Stimulated activated CD4-positive, alpha-beta T cell treated with anti-CD3 and anti-CD28 coated beads, Interleukin-1b, Interleukin-23, amount 100 ng/mL, for 1 hour (primary cell): ENCODE results near the gene NFYC.
"Not testable (repeated sequence)": the region's sequence is repeated elsewhere in the genome, so short reads cannot be mapped to it uniquely, and the experiment has no call there.

Experiments
- DNase-seq, 2 donors: peaks; one replicate each; pipeline ENCODE4 v3.0.0-alpha.2; 2020; ENCODE audit warnings: low read depth in 2 of 2

The NFYC gene

DNA sequence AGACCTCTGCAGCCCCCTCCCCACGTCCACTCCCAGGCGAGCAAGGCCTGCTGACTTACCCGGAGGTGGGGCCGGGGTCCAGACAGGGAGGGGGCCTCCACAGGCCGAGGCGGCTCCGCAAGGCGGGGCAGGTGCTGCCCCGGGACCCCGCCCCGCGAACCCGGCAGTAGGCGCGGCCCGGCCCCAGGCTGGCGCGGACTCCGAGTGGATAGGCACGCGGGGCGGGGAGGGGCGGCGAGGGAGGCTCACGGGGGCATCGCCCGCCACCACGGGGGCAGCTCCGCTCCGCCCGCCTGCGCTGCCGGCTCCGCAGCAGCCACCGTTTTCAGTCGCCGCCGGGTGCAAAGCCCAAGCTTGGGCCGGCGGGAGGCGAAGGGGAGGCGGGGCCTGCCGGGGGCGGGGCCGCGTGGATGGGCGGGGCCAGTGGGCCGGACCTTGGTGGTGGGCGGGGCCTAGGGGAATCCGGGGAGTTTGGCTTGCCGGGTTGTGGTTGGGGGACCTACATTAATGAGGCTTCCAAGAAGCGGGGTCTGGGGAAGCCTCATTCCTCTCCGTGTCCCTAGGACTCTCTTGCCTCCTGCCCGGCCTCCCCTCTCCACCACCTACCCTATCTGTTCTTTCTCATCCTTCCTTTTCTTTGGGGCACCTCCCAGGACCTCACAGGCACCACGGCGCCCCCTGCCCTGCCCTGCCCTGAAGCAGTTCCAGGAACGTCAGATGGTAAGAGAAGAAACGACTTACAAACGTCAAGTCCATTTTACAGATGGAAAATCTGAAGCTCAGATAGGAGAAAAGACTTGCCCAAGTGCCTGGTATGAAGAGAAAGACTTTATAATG lies 26.0 kb upstream of the NFYC start, which contains the start of gene RIMS3:
Gene RIMS3, minus strand, starts transcription at position 348 of the 837 bp plus-strand sequence. CDS start 23,757 bp downstream, outside the sequence.
- peak; percentile 69 to 85 for DNase-seq

DNA sequence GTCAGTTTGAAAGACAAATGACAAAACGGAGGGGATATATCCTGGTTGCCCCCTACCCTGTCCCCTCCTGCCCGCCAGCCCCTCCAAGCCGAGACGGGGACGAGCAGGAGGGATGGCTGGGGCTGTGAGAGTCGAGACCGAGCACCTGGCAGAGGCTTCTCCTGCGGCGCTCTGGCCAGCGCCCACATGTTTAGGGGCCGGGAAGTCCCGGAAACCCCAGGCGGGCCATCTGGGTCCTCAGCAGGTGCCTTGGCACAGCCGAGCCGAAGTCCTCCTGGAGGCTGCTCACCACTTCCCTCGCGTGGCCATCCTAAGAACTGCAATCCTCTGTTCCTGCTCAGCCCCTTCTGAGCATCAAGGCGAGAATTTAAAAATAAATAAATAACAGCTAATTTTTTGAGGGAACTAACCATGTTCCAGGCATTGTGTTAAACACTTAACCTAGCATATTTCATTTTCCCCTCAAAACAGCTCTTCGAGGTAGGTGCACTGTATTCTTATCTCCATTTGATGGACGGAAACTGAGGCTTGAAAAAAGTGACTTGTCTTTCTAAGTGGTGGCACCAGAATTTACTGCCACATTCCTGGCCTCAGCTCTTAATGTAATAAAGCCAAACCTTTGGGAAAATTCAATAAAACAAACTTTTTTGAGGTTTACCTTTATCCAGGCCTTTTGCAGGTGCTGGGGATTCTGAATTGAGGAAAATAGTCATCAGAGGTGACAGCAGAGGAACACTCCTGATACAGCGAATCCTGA lies 22.6 kb upstream of the NFYC start:
- peak; percentile 59 to 84 for DNase-seq

DNA sequence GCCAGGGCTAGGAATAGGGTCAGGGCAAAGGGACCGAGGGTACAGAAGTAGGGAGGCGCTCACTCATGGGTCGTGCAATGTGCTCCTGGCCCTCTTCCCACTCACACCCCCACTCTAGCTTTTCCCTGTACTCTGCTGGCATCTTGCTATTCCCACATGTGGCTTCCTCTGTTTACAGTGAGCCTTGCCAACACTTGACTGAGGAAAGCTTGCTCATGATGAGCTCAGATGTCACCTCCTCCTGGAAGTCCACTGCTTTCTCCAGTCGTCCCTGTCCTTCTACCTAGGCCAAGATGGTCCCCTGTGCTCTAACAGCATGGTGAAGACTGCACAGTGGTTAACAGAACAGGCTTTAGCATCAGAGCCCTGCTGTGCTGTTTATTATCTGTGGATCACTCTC lies 18.1 kb upstream of the NFYC start:
- DNase-seq = no peak

DNA sequence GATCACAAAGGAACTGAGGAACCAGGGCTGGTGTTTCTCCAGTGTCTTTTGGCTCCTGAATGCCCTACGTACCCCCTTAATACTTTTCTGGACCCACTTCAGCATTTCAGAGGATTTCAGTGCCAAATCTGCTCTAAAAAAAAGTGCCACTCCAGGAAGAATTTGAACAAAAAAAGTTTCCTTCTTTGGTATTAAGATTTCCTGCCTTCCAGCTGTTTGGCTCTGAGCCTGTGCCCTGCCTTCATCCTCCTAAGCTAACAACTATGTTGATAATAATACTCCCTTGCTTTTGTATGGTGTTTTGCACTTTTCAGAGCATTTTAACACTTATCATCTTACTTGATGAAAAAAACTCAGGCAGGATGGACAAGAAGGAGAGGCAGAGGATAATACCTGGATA lies 15.0 kb upstream of the NFYC start:
- DNase-seq = no peak

DNA sequence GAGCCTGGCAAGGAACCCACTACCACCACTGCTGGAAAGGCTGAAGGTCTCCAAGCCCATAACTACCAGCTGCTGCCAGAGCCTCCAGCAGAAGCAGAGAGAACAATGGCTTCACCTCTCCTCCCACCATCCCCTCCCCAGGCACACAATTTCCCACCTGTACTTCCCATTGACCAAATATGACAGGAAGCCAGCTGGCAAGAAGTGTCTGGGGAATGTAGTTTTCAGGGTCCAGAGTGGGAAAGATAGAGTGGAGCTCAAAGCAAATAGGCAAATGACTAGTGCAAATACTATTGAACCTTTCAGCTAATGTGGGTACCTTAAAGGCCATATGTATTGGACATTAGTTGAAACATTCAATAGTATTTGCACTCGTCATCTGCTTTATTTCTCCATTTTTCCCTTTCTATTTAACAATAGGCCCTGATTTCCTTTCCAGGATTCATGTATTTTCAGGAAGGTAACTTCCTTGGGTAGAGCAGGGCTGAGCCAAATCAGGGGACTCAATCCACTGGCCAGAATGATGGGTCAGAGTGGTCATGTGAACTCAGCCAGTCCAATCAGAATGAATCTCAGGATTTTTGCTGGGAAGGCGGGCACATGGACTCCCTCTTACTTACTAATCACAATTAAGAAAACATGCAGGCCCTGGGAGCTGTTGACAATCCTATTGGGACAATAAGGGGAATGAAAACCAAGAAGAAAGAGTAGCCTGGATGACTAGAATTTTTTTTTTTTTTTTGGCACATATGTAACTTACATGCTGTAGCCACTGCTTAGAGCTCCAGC lies 12.1 kb upstream of the NFYC start:
- no peak for DNase-seq

DNA sequence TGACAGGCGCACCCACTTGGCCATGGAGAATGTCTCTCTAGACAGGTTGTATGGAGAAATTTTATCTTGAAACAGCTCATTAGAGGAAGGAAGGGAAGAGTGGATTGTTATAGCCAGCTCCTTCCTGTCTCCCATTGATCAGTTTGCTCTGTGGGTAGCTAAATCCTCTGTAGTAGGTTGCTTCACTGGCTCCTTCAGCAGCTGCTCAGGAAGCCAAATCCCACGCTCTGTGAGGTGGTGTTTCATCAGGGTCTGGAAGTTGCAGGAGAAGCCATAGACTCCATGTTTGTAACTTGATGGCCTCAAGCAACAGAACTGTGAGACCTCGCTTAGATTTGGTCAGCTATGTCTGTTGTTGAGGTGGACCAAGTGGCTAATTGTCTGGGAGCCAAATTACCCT lies 6.8 kb upstream of the NFYC start:
- no peak for DNase-seq

DNA sequence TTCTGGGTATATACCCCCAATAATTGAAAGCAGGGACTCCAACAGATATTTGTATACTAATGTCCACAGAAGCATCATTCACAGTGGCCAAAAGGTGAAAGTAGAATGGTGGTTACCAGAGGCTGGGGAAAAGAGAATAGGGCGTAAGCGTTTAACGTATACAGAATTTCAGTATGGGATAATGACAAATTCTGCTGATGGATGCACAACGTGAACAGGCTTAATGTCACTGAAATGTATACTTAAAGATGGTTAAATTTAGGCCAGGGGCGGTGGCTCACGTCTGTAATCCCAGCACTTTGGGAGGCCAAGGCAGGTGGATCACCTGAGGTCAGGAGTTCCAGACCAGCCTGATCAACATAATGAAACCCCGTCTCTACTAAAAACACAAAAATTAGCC lies 4.4 kb upstream of the NFYC start:
- DNase-seq = no peak

DNA sequence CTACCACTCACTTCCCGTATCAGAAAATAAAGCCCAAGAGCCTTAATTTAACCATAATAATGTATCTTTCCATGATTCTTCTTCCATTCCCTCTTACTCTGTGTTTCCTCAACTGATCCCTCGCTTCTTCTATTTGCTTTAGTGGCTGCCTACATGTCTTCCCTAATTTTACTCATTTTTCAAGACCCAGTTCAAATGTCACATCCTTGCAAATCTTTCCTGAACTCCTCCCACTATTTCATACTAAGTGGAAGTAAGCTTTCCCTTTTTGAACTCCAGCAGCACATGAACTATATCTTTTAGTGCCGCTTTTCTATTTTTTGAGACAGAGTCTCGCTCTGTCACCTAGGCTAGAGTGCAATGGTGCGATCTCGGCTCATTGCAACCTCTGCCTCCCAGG lies 3.8 kb upstream of the NFYC start:
- no peak for DNase-seq

DNA sequence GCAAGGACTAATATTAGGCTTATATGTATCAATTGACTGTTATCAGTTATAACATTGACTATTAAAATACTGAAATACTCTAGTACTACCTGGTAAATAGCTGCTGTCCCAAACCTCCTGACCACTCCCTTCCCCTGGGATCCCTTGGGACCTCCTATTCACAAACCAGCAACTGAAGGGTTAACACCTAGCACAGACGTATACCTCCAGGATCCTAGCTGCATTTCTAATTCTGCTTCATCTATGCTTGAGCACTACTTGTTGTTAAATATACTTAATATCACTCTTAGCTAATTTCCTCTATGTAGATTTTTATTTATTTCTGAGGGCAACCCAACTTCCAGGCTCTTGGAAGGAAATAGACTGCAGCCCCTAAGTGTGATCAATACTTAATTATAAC lies 1.8 kb upstream of the NFYC start:
- DNase-seq = no peak

DNA sequence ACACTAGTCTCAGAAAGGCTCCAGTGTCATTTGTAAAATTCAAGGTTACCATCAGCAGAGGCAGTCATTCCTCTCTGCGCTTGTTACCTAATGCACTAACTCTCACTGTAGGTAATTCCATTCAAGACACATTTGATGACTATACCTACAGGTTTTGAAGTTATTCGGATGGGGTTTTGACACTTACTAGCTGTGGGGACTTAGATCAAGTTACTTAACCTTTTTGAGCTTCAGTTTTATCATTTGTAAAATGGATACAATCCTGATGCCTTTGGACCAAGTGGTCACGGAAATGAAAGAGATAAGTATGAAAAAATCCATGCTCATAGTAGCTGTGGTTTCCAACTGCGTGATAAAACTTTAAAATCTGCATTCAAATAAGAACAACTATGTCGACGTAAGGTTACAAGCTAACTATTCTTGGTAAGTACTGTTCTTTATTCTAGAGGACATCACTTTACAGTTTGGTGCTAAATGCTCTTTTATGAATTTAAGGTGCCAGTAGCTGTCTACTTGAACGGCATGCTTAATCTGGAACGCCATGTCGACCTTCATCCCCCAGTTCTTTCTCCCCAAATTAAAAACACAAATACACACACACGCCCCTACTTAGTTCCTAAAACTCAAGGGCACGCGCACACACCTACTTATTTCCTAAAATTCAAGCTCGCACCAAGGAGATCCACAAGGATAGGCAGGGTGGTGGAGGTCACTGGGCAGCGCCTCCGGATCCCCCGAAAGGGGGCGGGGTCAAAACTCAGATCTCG lies 550 bp upstream of the NFYC start:
- DNase-seq = no peak

DNA sequence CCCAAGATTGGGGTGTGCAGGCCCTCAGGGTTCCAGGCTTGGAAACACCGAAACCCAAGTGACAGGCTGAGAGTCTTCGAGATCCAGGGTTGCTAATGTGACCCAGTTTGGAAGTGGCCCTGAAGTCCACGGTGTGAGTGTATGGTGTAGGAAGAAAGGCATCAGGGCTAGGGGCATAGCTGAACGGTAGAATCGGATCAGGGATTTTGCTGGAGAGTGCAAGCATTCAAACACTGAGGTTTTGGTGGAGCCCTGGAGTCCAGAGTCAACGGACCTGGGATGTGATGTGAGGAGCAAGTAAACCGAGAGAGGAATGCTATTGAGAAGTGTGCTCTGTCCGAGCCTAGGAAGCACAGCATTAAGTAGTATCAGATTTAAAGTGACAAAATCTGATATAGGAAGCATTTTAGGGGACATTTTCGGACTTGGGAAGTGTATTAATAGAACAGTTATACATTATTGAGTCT lies 958 bp downstream of the NFYC start:
- DNase-seq = no peak

DNA sequence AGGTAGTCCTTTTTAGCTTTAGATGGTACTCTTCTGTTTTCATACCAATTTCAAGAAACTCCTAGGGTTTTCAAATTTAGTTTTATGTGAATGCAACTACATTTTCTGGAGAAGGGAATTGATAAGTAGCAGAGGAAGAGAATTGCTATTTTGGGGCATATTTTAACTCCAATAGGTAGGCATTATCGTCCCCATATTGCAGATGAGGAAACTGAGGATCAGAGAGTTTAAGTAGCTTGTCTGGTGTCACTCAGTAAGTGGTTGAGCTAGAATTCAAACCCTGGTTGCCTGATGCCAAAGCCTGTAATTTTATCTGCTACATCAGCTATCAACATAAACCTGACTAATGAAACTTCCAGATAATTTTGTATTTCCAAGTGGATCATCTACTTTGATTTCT lies 1.9 kb downstream of the NFYC start:
- no peak for DNase-seq

DNA sequence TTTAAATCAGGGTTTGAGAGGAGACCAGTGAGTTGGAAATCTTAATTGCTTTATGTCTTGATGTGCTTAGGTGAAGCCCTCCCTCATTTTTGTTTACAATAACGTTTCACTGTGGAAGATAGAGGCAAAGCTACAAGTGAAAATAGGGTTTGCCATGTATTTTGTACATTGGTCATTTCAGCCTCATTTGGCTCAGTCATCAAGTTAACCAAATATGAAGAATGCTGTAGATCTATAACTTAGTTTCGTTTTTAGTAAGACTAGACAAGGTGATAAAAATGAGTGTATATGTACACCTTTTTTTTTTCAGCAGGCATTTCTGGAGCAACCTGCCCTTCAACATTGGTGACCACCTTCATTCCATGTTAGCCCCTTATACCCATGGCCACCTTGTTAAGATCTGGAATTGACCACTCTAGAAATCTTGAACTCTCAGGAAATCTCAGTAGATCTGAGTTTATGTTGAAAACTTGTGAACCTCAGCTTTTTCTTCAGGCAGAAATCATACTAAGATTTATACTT lies 2.9 kb downstream of the NFYC start:
- DNase-seq = no peak

DNA sequence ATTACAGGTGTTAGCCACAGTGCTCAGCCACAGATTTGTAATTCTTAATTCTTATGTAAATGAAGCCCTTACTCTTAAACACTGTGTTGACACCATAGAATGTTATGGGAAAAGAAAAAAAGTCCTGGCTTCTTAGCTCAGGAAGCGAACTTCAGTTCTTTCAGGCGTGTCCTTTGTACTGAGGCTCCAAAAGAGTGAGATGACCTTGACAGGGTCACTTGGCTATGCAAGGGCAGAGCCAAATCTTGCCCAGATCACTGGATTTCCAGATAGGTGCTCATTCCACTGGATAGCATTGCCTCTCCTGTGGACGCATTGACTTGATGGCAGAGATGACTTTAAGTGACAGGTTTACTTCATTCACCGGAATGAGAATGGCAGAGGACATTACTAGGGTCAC lies 4.8 kb downstream of the NFYC start:
- DNase-seq = no peak

DNA sequence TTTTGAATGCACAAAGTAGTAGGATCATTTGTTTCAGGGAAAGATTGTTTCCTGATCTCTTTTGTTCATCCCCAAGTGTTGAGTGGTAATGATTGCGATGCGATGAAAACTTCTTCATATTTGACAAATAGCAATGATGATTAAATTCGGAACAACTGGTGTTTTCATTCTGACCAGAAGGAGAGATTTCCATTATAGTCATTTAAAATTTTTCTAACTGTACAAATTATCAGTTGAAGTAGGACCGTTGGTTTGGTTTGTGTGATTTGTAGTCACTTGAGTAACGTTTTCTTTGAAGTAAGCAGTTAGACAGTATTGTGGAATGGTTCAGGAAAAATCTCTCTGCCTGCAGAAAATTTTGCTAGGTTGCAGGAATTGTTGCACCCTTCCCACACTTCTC lies 5.9 kb downstream of the NFYC start:
- no peak for DNase-seq

DNA sequence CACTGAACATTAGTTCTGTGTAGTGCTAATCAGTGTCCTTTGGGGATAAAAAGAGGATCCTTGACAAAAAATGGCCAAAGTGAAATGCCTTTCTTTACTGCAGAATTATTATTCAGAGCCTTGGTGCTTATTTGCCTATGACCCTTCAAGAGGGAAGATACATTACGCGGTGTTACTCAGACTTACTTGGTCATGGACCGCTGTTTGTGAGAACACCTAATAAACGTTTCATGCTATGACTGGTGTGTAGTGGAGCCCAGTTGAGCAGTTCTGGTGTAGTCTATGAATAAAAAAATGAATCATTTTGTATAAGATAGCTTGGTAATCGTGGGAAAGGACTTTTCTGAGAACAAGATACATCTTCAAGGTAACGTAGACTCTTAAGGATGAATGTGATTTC lies 8.3 kb downstream of the NFYC start:
- DNase-seq = no peak

DNA sequence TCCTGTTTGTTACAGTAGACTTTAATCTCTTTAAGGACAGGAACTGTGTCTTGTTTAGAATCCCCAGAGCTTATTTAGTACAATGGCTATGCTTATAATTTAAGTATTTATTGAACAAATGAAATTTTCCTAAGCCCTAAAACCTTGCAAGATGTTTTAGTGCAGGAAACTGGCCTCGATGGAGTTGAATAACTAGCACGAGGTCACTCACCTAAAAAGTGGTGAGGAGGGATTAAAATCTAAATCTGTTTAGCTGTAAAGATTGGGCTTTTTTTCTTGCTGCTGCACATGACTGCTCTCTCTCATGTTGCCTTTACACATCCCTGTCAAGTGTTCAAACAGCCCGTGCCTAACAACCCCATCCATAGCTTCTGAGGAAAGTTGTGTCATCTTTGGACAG lies 10.2 kb downstream of the NFYC start:
- DNase-seq = no peak

DNA sequence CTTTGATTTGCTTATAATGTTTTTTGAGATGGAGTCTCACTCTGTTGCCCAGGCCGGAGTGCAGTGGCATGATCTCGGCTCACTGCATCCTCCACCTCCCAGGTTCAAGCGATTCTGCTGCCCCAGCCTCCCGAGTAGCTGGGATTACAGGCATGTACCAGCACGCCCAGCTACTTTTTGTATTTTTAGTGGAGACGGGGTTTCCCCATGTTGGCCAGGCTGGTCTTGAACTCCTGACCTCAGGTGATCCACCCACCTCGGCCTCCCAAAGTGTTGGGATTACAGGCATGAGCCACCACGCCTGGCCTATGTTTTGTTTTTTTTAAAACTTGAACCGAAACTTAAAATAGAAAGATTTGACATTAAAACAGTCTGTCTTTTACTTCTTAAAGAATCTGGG lies 11.3 kb downstream of the NFYC start:
- DNase-seq = not testable (repeated sequence)

DNA sequence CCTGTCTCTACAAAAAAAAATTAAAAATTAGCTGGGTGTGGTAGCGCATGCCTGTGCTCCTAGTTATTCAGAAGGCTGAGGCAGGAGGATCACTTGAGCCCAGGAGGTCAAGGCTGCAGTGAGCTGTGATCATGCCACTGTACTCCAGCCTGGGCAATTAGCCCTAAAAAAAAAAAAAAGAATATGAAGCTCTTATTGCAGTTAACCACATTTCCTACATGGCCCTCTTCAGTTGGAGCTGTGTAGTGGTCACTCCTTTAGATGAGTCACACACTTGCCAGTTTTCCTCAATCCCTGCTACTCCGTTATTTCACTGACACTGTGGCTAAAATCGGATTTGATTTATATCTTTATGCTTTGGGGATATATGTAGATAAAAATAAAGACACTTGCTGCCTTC lies 11.8 kb downstream of the NFYC start:
- DNase-seq = no peak

DNA sequence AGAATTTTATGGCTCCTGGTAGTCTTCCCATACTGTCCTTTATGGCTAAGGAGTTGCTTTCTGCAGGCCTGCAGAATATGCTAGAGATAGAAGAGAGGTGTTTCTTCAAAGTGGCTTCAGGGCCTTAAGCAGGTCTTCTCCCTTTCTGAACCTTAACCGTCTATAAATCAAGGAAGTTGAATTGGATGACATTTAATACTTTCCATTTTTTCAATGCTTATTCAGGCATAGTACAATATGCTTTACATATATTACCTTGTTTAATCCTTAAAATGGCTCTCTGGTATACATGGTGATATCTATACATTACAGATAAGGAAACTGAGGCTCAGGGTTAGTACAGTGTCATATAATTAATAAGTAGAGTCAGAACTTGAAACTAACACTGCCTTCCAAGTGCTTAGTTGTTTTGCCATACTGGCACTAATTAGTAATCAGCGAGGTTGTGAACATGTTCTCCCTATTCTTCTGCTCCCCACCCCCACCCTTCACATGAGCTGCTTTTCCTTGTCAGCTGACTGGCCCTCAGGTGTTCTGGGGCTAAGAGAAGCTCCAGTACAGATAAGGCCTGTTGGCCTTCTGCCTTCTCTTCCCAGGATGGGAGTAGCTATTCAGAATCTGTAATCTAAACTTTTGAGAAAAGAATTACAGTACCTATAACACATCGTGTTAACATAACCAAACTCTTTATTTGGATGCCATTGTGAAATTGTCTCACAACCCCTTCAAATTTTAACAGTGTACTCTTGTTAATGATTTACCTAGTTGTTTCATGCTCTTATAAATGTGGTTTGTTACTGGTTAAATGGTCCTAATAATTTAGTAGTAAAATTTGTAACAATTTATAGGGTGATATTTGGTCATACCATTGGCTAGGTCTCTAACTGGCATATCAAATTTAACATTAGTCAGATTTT lies 13.6 kb downstream of the NFYC start:
- no peak for DNase-seq
